ENCODE results near the gene KDM4C. TPM values are rescaled to one million over a fixed set of nuclear protein-coding genes. Genes with fewer than 3 reads are reported as not detected.

Gene KDM4C
- total and polyA plus RNA-seq, 2 donors (not counting 1 experiment from before 2014, with no cell fraction given), result 49.7 to 141 TPM

DNA sequence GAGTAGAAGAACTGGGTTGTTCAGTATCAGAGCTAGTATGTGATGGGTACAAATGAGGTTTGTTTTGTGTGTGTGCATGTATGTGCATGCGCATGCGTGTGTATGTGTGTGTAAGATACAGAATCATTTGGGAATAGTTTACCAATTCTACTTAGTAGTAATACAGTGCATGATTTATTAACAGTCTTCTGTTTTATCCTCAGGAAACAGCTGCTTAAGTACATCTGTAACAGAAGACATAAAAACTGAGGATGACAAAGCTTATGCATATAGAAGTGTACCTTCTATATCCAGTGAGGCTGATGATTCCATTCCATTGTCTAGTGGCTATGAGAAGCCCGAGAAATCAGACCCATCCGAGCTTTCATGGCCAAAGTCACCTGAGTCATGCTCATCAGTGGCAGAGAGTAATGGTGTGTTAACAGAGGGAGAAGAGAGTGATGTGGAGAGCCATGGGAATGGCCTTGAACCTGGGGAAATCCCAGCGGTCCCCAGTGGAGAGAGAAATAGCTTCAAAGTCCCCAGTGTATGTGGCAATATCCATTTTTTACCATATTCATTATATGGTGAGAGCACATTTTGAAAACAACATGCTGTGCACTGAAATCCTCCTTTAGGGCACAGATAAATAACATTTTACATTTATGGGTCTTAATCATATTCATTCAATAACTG, 228.5 kb downstream of the KDM4C start:
- no peak for DNase-seq
- TF ChIP-seq, protein P1, sequence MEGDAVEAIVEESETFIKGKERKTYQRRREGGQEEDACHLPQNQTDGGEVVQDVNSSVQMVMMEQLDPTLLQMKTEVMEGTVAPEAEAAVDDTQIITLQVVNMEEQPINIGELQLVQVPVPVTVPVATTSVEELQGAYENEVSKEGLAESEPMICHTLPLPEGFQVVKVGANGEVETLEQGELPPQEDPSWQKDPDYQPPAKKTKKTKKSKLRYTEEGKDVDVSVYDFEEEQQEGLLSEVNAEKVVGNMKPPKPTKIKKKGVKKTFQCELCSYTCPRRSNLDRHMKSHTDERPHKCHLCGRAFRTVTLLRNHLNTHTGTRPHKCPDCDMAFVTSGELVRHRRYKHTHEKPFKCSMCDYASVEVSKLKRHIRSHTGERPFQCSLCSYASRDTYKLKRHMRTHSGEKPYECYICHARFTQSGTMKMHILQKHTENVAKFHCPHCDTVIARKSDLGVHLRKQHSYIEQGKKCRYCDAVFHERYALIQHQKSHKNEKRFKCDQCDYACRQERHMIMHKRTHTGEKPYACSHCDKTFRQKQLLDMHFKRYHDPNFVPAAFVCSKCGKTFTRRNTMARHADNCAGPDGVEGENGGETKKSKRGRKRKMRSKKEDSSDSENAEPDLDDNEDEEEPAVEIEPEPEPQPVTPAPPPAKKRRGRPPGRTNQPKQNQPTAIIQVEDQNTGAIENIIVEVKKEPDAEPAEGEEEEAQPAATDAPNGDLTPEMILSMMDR (IDR thresholded peaks at IDR 0.05), result no peak
- no peak for TF ChIP-seq EZH2 (IDR thresholded peaks at IDR 0.05; ENCODE audit: borderline replicate concordance, insufficient read depth, low read depth, low read length, poor library complexity, severe bottlenecking)
- Histone ChIP-seq H3K9ac (ENCODE audit: low read length) (no peak overlapping the region), H3K27ac (ENCODE audit: low read length in 2 of 2) (no peak overlapping the region), H3K4me2 (replicated peaks; ENCODE audit: low read depth, low read length, poor library complexity, severe bottlenecking) (no peak overlapping the region), H2AFZ (ENCODE audit: insufficient read depth, low read depth, low read length, poor library complexity, severe bottlenecking) (no peak overlapping the region), H3K36me3 (replicated peaks in 1 of 2; ENCODE audit: control extremely low read depth in 1 of 2, control insufficient read depth in 1 of 2, extremely low read depth in 1 of 2, insufficient read depth in 2 of 2, low read length in 1 of 2) (peaks cover 13 to 75% of the 10 kb centered on the region in 2 experiments), H4K20me1 (ENCODE audit: control insufficient read depth, insufficient read depth, low read length, poor library complexity, severe bottlenecking) (no peaks in the 10 kb centered on the region), H3K79me2 (ENCODE audit: control insufficient read depth, insufficient read depth, low read length) (peaks cover 3% of the 10 kb centered on the region), H3K27me3 (replicated peaks in 1 of 4; ENCODE audit: control extremely low read depth in 1 of 4, control insufficient read depth in 3 of 4, insufficient read depth in 4 of 4, low read length in 3 of 4) (no peaks in the 10 kb centered on the region), H3K4me3 (ENCODE audit: control extremely low read depth in 1 of 5, extremely low read depth in 1 of 5, insufficient read depth in 1 of 5, low read depth in 2 of 5, low read length in 4 of 5) (no peak overlapping the region), H3K4me1 (ENCODE audit: control insufficient read depth in 2 of 2, insufficient read depth in 2 of 2, low read length in 2 of 2) (no peaks in the 10 kb centered on the region), H3K9me3 (ENCODE audit: control extremely low read depth in 1 of 3, control insufficient read depth in 2 of 3, insufficient read depth in 1 of 3, low read length in 2 of 3) (no peaks in the 10 kb centered on the region)
- ChIA-PET CTCF (no interaction called here), POLR2A (no interaction called here)
- no peak overlapping the region for H3K4me3 Mint-ChIP-seq
- intact Hi-C loops (cut with micrococcal nuclease), result no loop called here
- WGBS (ENCODE audit: insufficient coverage), result 94% methylated on average over 2 of the region's 5 CpGs
- no peak for ATAC-seq (ENCODE audit: low read depth)
- no peaks in the 10 kb centered on the region for H3K4me1 Mint-ChIP-seq
- no peak overlapping the region for H3K27ac Mint-ChIP-seq
- no peaks in the 10 kb centered on the region for H3K9me3 Mint-ChIP-seq (ENCODE audit: insufficient read depth)
- no peaks in the 10 kb centered on the region for H3K27me3 Mint-ChIP-seq

DNA sequence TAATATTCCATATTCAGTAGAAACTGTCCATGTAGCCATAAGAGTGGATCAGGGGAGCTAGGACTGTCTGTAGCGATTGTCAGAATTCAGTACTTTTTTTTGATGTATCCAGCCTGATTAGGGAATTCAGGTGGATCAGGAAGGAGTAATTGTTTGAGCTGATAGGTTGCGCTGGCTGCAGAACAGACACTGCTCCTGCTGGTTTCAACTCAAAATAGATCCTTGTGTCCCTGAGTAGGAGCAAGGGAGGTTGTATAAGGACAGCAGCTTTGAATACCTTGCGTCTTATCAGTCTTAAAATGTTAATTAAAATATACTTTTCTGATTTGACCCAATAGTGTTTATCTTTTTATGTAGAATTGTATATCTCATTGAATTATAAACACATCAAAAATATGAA, 229.6 kb downstream of the KDM4C start:
- no peaks in the 10 kb centered on the region for H3K4me1 Mint-ChIP-seq
- no peak overlapping the region for H3K27ac Mint-ChIP-seq
- no peaks in the 10 kb centered on the region for H3K27me3 ChIP-seq (replicated peaks in 1 of 4; ENCODE audit: control extremely low read depth in 1 of 4, control insufficient read depth in 3 of 4, insufficient read depth in 4 of 4, low read length in 3 of 4)
- no peak for TF ChIP-seq EZH2 (IDR thresholded peaks at IDR 0.05; ENCODE audit: borderline replicate concordance, insufficient read depth, low read depth, low read length, poor library complexity, severe bottlenecking)
- TF ChIP-seq, protein P1 (IDR thresholded peaks at IDR 0.05), result no peak
- no peaks in the 10 kb centered on the region for H3K4me1 ChIP-seq (ENCODE audit: control insufficient read depth in 2 of 2, insufficient read depth in 2 of 2, low read length in 2 of 2)
- no peak overlapping the region for H3K4me3 ChIP-seq (ENCODE audit: control extremely low read depth in 1 of 5, extremely low read depth in 1 of 5, insufficient read depth in 1 of 5, low read depth in 2 of 5, low read length in 4 of 5)
- POLR2A ChIA-PET, result no interaction called here
- CTCF ChIA-PET, result interaction anchor here (1.1 kb wide), 1 partner anchor 103 kb away, joined by 3 read pairs; no protein-coding TSS in a partner anchor
- ATAC-seq (ENCODE audit: low read depth), result no peak
- H2AFZ ChIP-seq (ENCODE audit: insufficient read depth, low read depth, low read length, poor library complexity, severe bottlenecking), result no peak overlapping the region
- no peak overlapping the region for H3K4me2 ChIP-seq (replicated peaks; ENCODE audit: low read depth, low read length, poor library complexity, severe bottlenecking)
- no peaks in the 10 kb centered on the region for H3K9me3 Mint-ChIP-seq (ENCODE audit: insufficient read depth)
- no peak overlapping the region for H3K4me3 Mint-ChIP-seq
- no peaks in the 10 kb centered on the region for H3K9me3 ChIP-seq (ENCODE audit: control extremely low read depth in 1 of 3, control insufficient read depth in 2 of 3, insufficient read depth in 1 of 3, low read length in 2 of 3)
- no peaks in the 10 kb centered on the region for H4K20me1 ChIP-seq (ENCODE audit: control insufficient read depth, insufficient read depth, low read length, poor library complexity, severe bottlenecking)
- 100% methylated on average over 2 of the region's 3 CpGs for WGBS (ENCODE audit: insufficient coverage)
- intact Hi-C loops (cut with micrococcal nuclease), result no loop called here
- H3K27ac ChIP-seq (ENCODE audit: low read length in 2 of 2), result no peak overlapping the region
- H3K79me2 ChIP-seq (ENCODE audit: control insufficient read depth, insufficient read depth, low read length), result peaks cover 3% of the 10 kb centered on the region
- DNase-seq, result no peak
- H3K9ac ChIP-seq (ENCODE audit: low read length), result no peak overlapping the region
- peaks cover 16 to 75% of the 10 kb centered on the region in 2 experiments for H3K36me3 ChIP-seq (replicated peaks in 1 of 2; ENCODE audit: control extremely low read depth in 1 of 2, control insufficient read depth in 1 of 2, extremely low read depth in 1 of 2, insufficient read depth in 2 of 2, low read length in 1 of 2)
- H3K27me3 Mint-ChIP-seq, result no peaks in the 10 kb centered on the region
